ENCODE data around the gene FAM221B.

Gene FAM221B

GRCh38 chr9:35790385-35791296 is 37.9 kb downstream of the FAM221B start:
- DNase-seq (ENCODE audit: low spot score): peak; percentile 90
- peak; percentile 57 for TF ChIP-seq CTCF (IDR thresholded peaks at IDR 0.05; ENCODE audit: extremely low read depth, missing control alignments)

GRCh38 chr9:35790025-35790384 is 38.5 kb downstream of the FAM221B start:
- no peak for DNase-seq (ENCODE audit: low spot score)
- TF ChIP-seq CTCF (IDR thresholded peaks at IDR 0.05; ENCODE audit: extremely low read depth, missing control alignments): no peak

GRCh38 chr9:35789541-35789940 is 39.0 kb downstream of the FAM221B start:
- TF ChIP-seq CTCF (IDR thresholded peaks at IDR 0.05; ENCODE audit: extremely low read depth, missing control alignments): no peak
- no peak for DNase-seq (ENCODE audit: low spot score)

- no peak for TF ChIP-seq CTCF (IDR thresholded peaks at IDR 0.05; ENCODE audit: extremely low read depth, missing control alignments)
- no peak for DNase-seq (ENCODE audit: low spot score)
These were observed 45.1 kb downstream of the FAM221B start for GRCh38 chr9:35783418-35783817.

GRCh38 chr9:35781066-35781465 is 47.5 kb downstream of the FAM221B start:
- no peak for TF ChIP-seq CTCF (IDR thresholded peaks at IDR 0.05; ENCODE audit: extremely low read depth, missing control alignments)
- no peak for DNase-seq (ENCODE audit: low spot score)

GRCh38 chr9:35778496-35778895 is 50.0 kb downstream of the FAM221B start:
- DNase-seq (ENCODE audit: low spot score): no peak
- TF ChIP-seq CTCF (IDR thresholded peaks at IDR 0.05; ENCODE audit: extremely low read depth, missing control alignments): no peak

GRCh38 chr9:35776018-35776417 is 52.5 kb downstream of the FAM221B start:
- no peak for TF ChIP-seq CTCF (IDR thresholded peaks at IDR 0.05; ENCODE audit: extremely low read depth, missing control alignments)
- no peak for DNase-seq (ENCODE audit: low spot score)

Data from GM20000 (cell line).